ENCODE measurements around the gene SKA3.

The SKA3 gene

GRCh38 chr13:21111546-21111945 is 64.8 kb downstream of the SKA3 start:
- DNase-seq = no peak

GRCh38 chr13:21109168-21109567 is 67.2 kb downstream of the SKA3 start:
- no peak for DNase-seq

- no peak for DNase-seq
Observed at GRCh38 chr13:21106089-21106488, 70.3 kb downstream of the SKA3 start.

- DNase-seq = no peak
Observed at GRCh38 chr13:21104199-21105019, 71.9 kb downstream of the SKA3 start.
